ENCODE measurements around the gene SPATA32. TPM values are rescaled to one million over a fixed set of nuclear protein-coding genes. Genes with fewer than 3 reads are reported as not detected.
A peak's percentile ranks its signal among the peaks of the same experiment; 100 is the strongest.

Gene SPATA32
- total RNA-seq, 2 experiments from 2014 or later, result 0.53 to 0.65 TPM

DNA sequence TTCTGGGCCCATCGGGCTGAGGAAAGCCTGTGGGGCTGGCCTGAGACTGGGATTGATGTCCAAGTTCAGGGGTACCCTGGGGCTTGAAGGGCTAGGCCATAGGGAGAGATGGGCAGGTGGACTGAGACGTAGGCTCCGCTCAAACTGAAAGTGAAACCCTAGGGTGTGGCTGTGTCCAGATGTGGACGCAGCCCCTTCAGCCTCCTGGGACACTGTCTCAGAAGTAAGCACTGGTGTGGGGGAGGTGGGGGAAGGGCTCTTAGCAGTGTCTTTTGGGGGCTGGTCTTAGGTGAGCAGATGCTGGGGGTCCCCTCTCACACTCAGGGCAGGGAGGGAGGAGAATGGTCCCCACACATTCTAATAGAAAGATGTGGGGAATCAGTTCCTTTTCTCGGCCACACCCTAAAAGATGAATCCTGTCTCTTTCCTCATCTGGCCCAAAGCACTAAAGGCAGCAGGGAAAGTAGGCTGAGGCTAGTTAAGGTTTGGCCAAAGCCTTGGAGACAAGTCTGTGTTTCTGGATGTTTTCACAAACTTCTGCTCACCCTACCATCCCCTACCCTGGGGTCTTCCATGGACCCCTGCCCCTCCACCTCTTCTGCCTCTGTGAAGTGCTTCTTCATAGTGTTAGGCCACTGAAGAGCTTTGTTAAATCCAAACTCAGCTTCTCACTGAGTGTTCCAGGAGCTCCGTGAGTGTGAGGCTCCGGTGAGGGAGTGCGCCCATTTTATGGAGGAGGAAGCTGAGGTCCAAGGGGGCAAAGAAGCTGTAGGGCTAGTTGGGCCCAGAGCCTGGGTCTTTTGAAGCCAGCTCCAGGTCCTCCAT, 34.6 kb downstream of the SPATA32 start:
- Mint-ChIP-seq H3K4me1 (peaks cover 59% of the 10 kb centered on the region), H3K36me3 (peaks cover 28% of the 10 kb centered on the region), H3K4me3 (peak overlapping the region; percentile 100), H3K27me3 (no peaks in the 10 kb centered on the region), H3K9me3 (no peaks in the 10 kb centered on the region), H3K27ac (peak overlapping the region; percentile 99)
- DNase-seq (peak; percentile 53), ATAC-seq (ENCODE audit: low read depth) (no peak)
- POLR2A ChIA-PET, result interaction anchor here (0.7 to 11.5 kb wide), 16 partner anchors 8 to 182 kb away, joined by 3 to 187 read pairs (median 12); partner anchors contain the start of genes FMNL1, HEXIM1, HEXIM2 and MAP3K14

- POLR2A ChIA-PET, result interaction anchor here (0.8 to 10.6 kb wide), 14 partner anchors 9 to 183 kb away, joined by 3 to 187 read pairs (median 6); partner anchors contain the start of genes HEXIM1, HEXIM2, MAP3K14 and NMT1
- DNase-seq, result no peak
- Mint-ChIP-seq H3K9me3 (no peaks in the 10 kb centered on the region), H3K27me3 (no peaks in the 10 kb centered on the region), H3K36me3 (peaks cover 28% of the 10 kb centered on the region), H3K4me3 (peak overlapping the region; percentile 100), H3K27ac (peak overlapping the region; percentile 99), H3K4me1 (peaks cover 54% of the 10 kb centered on the region)
- ATAC-seq (ENCODE audit: low read depth), result no peak
These were observed 35.3 kb downstream of the SPATA32 start for GRCh38 chr17:45226576-45226975.

DNA sequence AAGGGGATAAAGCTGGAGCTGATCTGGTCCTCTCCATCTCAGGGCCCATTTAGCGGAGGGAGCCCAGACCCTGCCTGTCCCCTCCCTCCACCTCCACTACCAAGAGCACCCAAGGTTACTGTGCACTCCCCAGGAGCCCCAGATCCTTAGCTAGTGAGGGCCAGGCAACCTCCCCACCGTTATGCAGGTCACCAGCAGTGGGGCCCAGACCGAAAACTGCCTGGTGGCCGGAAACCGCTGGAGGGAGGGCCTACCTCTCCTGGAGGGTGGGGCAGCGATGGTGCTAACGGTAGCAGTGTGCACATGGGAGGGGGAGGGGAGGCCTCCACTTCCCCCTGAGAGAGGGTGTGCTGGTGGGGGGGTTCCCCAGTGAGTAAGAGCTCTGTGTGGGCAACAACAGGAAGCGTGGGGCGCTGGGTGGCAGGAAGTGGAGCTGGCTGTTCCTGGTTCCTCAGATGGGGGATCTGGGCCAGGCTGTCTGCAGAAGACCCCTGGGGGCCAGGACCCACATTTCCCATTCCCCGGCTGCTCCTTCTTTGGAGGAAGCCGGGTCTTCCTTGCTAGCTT, 35.8 kb downstream of the SPATA32 start:
- H3K4me3 Mint-ChIP-seq, result peak overlapping the region; percentile 100
- peak; percentile 64 for ATAC-seq (ENCODE audit: low read depth)
- peak overlapping the region; percentile 99 for H3K27ac Mint-ChIP-seq
- H3K27me3 Mint-ChIP-seq, result no peaks in the 10 kb centered on the region
- H3K9me3 Mint-ChIP-seq, result no peaks in the 10 kb centered on the region
- H3K36me3 Mint-ChIP-seq, result peaks cover 28% of the 10 kb centered on the region
- peak; percentile 89 for DNase-seq
- peaks cover 54% of the 10 kb centered on the region for H3K4me1 Mint-ChIP-seq
- POLR2A ChIA-PET, result interaction anchor here (0.8 to 10.6 kb wide), 15 partner anchors 9 to 359 kb away, joined by 3 to 187 read pairs (median 5); partner anchors contain the start of genes HEXIM1, HEXIM2, MAP3K14 and NMT1

DNA sequence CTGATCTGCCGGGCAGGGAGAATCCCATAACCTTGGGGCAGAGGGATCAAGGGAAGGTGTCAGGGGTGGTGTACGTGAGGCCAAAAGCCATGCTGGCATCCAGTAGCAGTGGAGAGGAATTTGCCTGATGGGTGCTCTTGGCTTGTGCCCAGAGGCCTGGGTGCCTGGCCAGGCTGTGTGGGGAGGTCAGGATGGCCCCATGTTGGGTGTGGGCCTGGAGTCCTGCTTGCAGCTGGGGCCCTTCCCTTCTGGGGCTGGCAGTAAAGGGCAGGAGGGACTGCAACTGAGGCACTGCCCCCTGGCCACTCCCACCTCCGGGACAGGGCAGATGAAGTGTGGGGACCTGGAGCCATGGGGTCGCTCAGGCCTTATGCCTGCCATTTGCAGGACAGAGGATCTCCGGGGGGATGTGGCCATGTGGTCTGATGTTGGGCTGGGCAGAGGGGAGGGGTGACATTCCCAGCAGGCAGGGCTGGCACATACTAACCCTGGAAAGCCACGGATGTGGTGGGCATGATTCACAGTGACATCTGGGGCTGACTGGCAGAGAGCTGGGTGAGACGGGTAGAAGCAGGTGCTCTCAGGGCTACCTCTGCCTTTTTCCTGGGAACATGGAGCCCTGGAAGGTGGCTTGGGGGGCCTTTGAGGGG, 36.7 kb downstream of the SPATA32 start:
- peak overlapping the region; percentile 100 for H3K4me3 Mint-ChIP-seq
- POLR2A ChIA-PET, result interaction anchor here (0.8 to 10.6 kb wide), 15 partner anchors 8 to 360 kb away, joined by 3 to 187 read pairs (median 5); partner anchors contain the start of genes HEXIM1, HEXIM2, MAP3K14 and NMT1
- no peaks in the 10 kb centered on the region for H3K27me3 Mint-ChIP-seq
- peak overlapping the region; percentile 99 for H3K27ac Mint-ChIP-seq
- peaks cover 56% of the 10 kb centered on the region for H3K4me1 Mint-ChIP-seq
- no peaks in the 10 kb centered on the region for H3K9me3 Mint-ChIP-seq
- peak; percentile 57 for DNase-seq
- peaks cover 30% of the 10 kb centered on the region for H3K36me3 Mint-ChIP-seq
- ATAC-seq (ENCODE audit: low read depth), result no peak

DNA sequence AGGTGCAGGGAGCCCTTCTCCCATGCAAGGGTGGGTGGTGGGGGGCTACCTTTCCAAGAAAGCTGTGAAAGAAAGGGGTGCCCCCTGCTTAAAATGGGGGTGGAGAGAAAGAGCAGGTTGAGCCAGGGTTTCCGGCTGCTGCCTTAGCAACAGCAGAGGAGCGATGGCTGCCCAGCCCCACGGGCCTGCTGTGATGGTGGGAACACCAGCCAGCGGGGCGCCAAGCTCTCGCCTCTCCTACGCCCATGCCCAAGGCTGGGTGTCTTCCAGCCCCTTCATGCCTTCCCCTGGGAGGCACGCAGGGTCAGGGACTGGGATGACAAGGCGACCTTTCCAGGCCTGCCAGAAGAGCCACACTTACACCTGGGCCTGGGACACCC, 37.2 kb downstream of the SPATA32 start:
- POLR2A ChIA-PET, result interaction anchor here (0.9 to 10.6 kb wide), 6 partner anchors 9 to 89 kb away, joined by 3 to 187 read pairs (median 22); partner anchors contain the start of genes HEXIM1 and MAP3K14
- Mint-ChIP-seq H3K4me1 (peaks cover 56% of the 10 kb centered on the region), H3K4me3 (peak overlapping the region; percentile 100), H3K27ac (peak overlapping the region; percentile 99), H3K27me3 (no peaks in the 10 kb centered on the region), H3K36me3 (peaks cover 30% of the 10 kb centered on the region), H3K9me3 (no peaks in the 10 kb centered on the region)
- DNase-seq (no peak), ATAC-seq (ENCODE audit: low read depth) (no peak)

- Mint-ChIP-seq H3K4me1 (peaks cover 58% of the 10 kb centered on the region), H3K27ac (peak overlapping the region; percentile 99), H3K9me3 (no peaks in the 10 kb centered on the region), H3K27me3 (no peaks in the 10 kb centered on the region), H3K4me3 (peak overlapping the region; percentile 100), H3K36me3 (peaks cover 32% of the 10 kb centered on the region)
- DNase-seq, result peak; percentile 63
- POLR2A ChIA-PET, result interaction anchor here (0.9 to 10.6 kb wide), 8 partner anchors 9 to 90 kb away, joined by 3 to 187 read pairs (median 22); partner anchors contain the start of genes HEXIM1 and MAP3K14
- peak; percentile 2 for ATAC-seq (ENCODE audit: low read depth)
These were observed 38.1 kb downstream of the SPATA32 start for GRCh38 chr17:45223539-45224528.

GRCh38 chr17:45222996-45223538, 38.8 kb downstream of the SPATA32 start:
- ATAC-seq (ENCODE audit: low read depth) (no peak), DNase-seq (no peak)
- peak overlapping the region; percentile 100 for H3K4me3 Mint-ChIP-seq
- no peaks in the 10 kb centered on the region for H3K9me3 Mint-ChIP-seq
- peak overlapping the region; percentile 99 for H3K27ac Mint-ChIP-seq
- peaks cover 33% of the 10 kb centered on the region for H3K36me3 Mint-ChIP-seq
- H3K27me3 Mint-ChIP-seq, result no peaks in the 10 kb centered on the region
- POLR2A ChIA-PET, result interaction anchor here (1.0 to 10.6 kb wide), 5 partner anchors 10 to 91 kb away, joined by 5 to 187 read pairs (median 146); partner anchors contain the start of gene MAP3K14
- H3K4me1 Mint-ChIP-seq, result peaks cover 52% of the 10 kb centered on the region

- ATAC-seq (ENCODE audit: low read depth), result peak; percentile 5
These were observed 39.5 kb downstream of the SPATA32 start for GRCh38 chr17:45222289-45222995.

DNA sequence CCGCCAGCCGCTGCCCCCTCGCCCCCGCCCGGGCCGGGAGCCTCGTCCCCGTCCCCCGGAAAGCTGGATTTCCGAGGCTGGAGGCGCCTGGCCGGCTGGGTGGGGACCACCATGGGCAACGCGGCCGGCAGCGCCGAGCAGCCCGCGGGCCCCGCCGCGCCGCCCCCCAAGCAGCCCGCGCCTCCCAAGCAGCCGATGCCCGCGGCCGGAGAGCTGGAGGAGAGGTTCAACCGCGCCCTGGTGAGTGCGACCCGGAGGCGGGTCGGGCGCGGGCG, 39.9 kb downstream of the SPATA32 start:
- H3K9me3 Mint-ChIP-seq, result no peaks in the 10 kb centered on the region
- H3K27ac Mint-ChIP-seq, result no peak overlapping the region
- no peak for DNase-seq

More at GRCh38 chr17:45222289-45222995, 39.5 kb downstream of the SPATA32 start:
- DNase-seq, result peak; percentile 67
- Mint-ChIP-seq H3K27ac (peak overlapping the region; percentile 99), H3K4me1 (peaks cover 48% of the 10 kb centered on the region), H3K36me3 (peaks cover 36% of the 10 kb centered on the region), H3K9me3 (no peaks in the 10 kb centered on the region), H3K27me3 (no peaks in the 10 kb centered on the region), H3K4me3 (peak overlapping the region; percentile 100)
- POLR2A ChIA-PET, result interaction anchor here (1.0 to 10.6 kb wide), 12 partner anchors 10 to 211 kb away, joined by 3 to 187 read pairs (median 6); partner anchors contain the start of genes HEXIM1 and MAP3K14

GRCh38 chr17:45221081-45222013, 40.5 kb downstream of the SPATA32 start, which contains the start of gene FMNL1:
Gene FMNL1 (plus strand): TSS chr17:45221885. CDS start chr17:45222125, 240 bp downstream.
- DNase-seq (peak; percentile 85), ATAC-seq (ENCODE audit: low read depth) (peak; percentile 11)
- peak within 1 kb of the TSS; percentile 100 for H3K4me3 Mint-ChIP-seq
- H3K27ac Mint-ChIP-seq, result peak within 1 kb of the TSS; percentile 99
- no peaks in the 10 kb centered on the region for H3K27me3 Mint-ChIP-seq
- H3K36me3 Mint-ChIP-seq, result peaks cover 34% of the 10 kb centered on the region
- peaks cover 45% of the 10 kb centered on the region for H3K4me1 Mint-ChIP-seq
- no peaks in the 10 kb centered on the region for H3K9me3 Mint-ChIP-seq
- POLR2A ChIA-PET, result interaction anchor here (0.7 to 10.6 kb wide), 14 partner anchors 11 to 212 kb away, joined by 3 to 187 read pairs (median 4); partner anchors contain the start of genes HEXIM1 and MAP3K14

More for the DNA sequence above, 39.9 kb downstream of the SPATA32 start:
- no peak for ATAC-seq (ENCODE audit: low read depth)
- Mint-ChIP-seq H3K4me1 (peaks cover 45% of the 10 kb centered on the region), H3K4me3 (no peak overlapping the region), H3K27me3 (no peaks in the 10 kb centered on the region), H3K36me3 (peaks cover 33% of the 10 kb centered on the region)
- POLR2A ChIA-PET, result interaction anchor here (1.0 to 10.6 kb wide), 11 partner anchors 11 to 212 kb away, joined by 3 to 187 read pairs (median 6); partner anchors contain the start of genes HEXIM1 and MAP3K14
